ENCODE results near the gene PRDM11. TPM values are rescaled to one million over a fixed set of nuclear protein-coding genes. Genes with fewer than 3 reads are reported as not detected.
"Not testable (repeated sequence)": the region's sequence is repeated elsewhere in the genome, so short reads cannot be mapped to it uniquely, and the experiment has no call there.

Gene PRDM11
- total RNA-seq, 1 experiment from 2014 or later, result 10.7 TPM

DNA sequence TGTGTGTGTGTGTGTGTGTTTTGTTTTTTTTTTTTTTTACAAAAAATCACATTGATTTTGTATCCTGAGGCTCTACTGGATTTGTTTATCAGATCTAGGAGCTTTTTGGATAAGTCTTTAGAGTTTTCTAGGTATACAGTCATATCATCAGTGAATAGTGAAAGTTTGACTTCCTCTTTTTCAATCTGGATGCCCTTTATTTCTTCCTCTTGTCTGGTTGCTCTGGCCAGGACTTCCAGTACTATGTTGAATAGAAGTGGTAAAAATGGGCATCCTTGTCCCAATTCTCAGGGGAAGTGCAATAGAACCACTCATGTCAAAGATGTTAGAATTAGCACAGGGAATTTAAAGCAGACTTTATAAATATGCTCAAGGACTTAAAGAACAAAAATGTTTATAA lies 32.6 kb upstream of the PRDM11 start:
- BruUV-seq (replicated peaks), result no TSS peak
- CTCF ChIA-PET, result no interaction called here
- no peak overlapping the region for H3K4me2 ChIP-seq
- TF ChIP-seq EZH2 (IDR thresholded peaks at IDR 0.05; ENCODE audit: low read depth), result no peak
- TF ChIP-seq, protein P1, sequence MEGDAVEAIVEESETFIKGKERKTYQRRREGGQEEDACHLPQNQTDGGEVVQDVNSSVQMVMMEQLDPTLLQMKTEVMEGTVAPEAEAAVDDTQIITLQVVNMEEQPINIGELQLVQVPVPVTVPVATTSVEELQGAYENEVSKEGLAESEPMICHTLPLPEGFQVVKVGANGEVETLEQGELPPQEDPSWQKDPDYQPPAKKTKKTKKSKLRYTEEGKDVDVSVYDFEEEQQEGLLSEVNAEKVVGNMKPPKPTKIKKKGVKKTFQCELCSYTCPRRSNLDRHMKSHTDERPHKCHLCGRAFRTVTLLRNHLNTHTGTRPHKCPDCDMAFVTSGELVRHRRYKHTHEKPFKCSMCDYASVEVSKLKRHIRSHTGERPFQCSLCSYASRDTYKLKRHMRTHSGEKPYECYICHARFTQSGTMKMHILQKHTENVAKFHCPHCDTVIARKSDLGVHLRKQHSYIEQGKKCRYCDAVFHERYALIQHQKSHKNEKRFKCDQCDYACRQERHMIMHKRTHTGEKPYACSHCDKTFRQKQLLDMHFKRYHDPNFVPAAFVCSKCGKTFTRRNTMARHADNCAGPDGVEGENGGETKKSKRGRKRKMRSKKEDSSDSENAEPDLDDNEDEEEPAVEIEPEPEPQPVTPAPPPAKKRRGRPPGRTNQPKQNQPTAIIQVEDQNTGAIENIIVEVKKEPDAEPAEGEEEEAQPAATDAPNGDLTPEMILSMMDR (conservative IDR thresholded peaks at IDR 0.05), result no peak
- POLR2A ChIA-PET (ENCODE audit: unreplicated experiment), result no interaction called here
- no peaks in the 10 kb centered on the region for H3K27me3 ChIP-seq (ENCODE audit: insufficient read depth, low read depth)
- no peaks in the 10 kb centered on the region for H3K36me3 ChIP-seq (ENCODE audit: low read depth)
- no peaks in the 10 kb centered on the region for H3K9me2 ChIP-seq (ENCODE audit: insufficient read depth)
- DNase-seq, result no peak
- no peaks in the 10 kb centered on the region for H4K20me1 ChIP-seq (ENCODE audit: insufficient read depth)
- intact Hi-C loops (cut with micrococcal nuclease; ENCODE audit: unreplicated experiment), result no loop called here
- peaks cover 6% of the 10 kb centered on the region; the same call in 1 of the 2 replicates for H3K9me3 ChIP-seq (ENCODE audit: insufficient read depth, low read depth)
- no peak overlapping the region for H3K4me3 ChIP-seq
- no peaks in the 10 kb centered on the region for H3F3A ChIP-seq (ENCODE audit: insufficient read depth, low read depth)
- no peaks in the 10 kb centered on the region for H3K79me2 ChIP-seq (ENCODE audit: low read depth)
- no peak overlapping the region for H3K27ac ChIP-seq
- H3K4me1 ChIP-seq (replicated peaks; ENCODE audit: insufficient read depth), result 0 out of 2 replicates have a peak, but pooled peaks cover 10% of the 10 kb centered on the region
- H2AFZ ChIP-seq, result no peak overlapping the region

DNA sequence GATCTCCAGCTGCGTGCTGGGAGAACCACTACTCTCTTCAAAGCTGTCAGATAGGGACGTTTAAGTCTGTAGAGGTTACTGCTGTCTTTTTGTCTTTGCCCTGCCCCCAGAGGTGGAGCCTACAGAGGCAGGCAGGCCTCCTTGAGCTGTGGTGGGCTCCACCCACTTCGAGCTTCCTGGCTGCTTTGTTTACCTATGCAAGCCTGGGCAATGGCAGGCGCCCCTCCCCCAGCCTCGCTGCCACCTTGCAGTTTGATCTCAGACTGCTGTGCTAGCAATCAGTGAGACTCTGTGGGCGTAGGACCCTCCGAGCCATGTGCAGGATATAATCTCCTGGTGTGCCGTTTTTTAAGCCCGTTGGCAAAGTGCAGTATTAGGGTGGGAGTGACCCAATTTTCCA lies 18.6 kb upstream of the PRDM11 start:
- H3K27ac ChIP-seq; H3K9me2 ChIP-seq (ENCODE audit: insufficient read depth); intact Hi-C loops (cut with micrococcal nuclease; ENCODE audit: unreplicated experiment); H3F3A ChIP-seq (ENCODE audit: insufficient read depth, low read depth); H3K9me3 ChIP-seq (ENCODE audit: insufficient read depth, low read depth); H3K79me2 ChIP-seq (ENCODE audit: low read depth); BruUV-seq (replicated peaks); H3K27me3 ChIP-seq (ENCODE audit: insufficient read depth, low read depth); H3K36me3 ChIP-seq (ENCODE audit: low read depth); H4K20me1 ChIP-seq (ENCODE audit: insufficient read depth); CTCF ChIA-PET; H3K4me1 ChIP-seq (replicated peaks; ENCODE audit: insufficient read depth): not testable (repeated sequence)
- Histone ChIP-seq H3K4me3 (peak overlapping the region; percentile 23), H2AFZ (peak overlapping the region; percentile 73), H3K4me2 (peak overlapping the region; percentile 68)
- DNase-seq, result peak in 1 of 2 experiments; percentile 64
- POLR2A ChIA-PET (ENCODE audit: unreplicated experiment), result interaction anchor here (0.6 kb wide), 1 partner anchor 12 kb away, joined by 3 read pairs; no protein-coding TSS in a partner anchor

DNA sequence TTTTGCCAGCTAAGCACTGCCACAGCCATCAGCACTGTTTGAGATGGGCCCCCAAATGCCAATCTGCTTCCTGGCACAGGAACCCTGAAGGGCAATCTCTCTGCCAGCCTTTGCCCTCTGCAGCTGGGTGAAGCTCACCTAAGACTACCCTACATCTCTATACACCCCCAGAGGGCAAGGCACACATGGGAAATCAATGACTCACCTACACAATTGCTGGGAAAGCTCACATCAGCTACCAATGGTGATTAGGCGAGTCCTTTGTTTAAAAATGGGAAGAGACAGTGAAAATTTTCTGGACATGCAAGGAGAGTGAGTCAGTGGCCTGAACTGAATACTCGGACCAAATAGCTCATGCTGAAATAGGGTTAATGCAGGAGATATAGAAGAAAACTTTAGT lies 12.6 kb upstream of the PRDM11 start:
- Histone ChIP-seq H3K9me3 (ENCODE audit: insufficient read depth, low read depth) (no peaks in the 10 kb centered on the region), H3K4me1 (replicated peaks; ENCODE audit: insufficient read depth) (no peaks in the 10 kb centered on the region; the same call in 1 of the 2 replicates), H4K20me1 (ENCODE audit: insufficient read depth) (no peaks in the 10 kb centered on the region), H3K27me3 (ENCODE audit: insufficient read depth, low read depth) (peaks cover 25% of the 10 kb centered on the region), H3K79me2 (ENCODE audit: low read depth) (no peaks in the 10 kb centered on the region), H3K9me2 (ENCODE audit: insufficient read depth) (no peaks in the 10 kb centered on the region), H3K4me3 (no peak overlapping the region), H3K4me2 (no peak overlapping the region), H3F3A (ENCODE audit: insufficient read depth, low read depth) (no peaks in the 10 kb centered on the region), H2AFZ (no peak overlapping the region), H3K36me3 (ENCODE audit: low read depth) (no peaks in the 10 kb centered on the region), H3K27ac (no peak overlapping the region)
- ChIA-PET CTCF (no interaction called here), POLR2A (ENCODE audit: unreplicated experiment) (no interaction called here)
- intact Hi-C loops (cut with micrococcal nuclease; ENCODE audit: unreplicated experiment), result no loop called here
- DNase-seq, result no peak
- TF ChIP-seq, protein P1 (conservative IDR thresholded peaks at IDR 0.05), result no peak
- TF ChIP-seq EZH2 (IDR thresholded peaks at IDR 0.05; ENCODE audit: low read depth), result no peak
- BruUV-seq (replicated peaks), result no TSS peak

DNA sequence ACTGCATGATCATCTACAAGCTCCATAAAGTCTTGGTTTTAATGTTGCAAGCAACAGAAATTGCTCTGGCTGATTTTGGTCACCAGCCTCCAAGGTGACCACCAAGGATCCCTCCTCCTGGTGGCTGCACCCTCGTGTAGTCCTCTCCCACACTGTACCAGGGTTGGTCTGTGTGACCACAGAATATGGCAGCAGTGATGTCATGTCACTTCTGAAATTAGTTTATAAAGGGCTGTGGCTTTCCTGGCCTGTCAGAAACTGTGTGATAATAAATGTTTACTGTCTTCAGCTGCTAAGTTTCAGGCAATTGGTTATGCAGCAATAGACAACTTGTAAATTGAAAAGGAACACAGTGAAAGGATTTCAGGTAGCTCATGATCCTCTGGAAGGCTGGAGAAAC lies 5.3 kb upstream of the PRDM11 start:
- POLR2A ChIA-PET (ENCODE audit: unreplicated experiment), result interaction anchor here (0.6 kb wide), 1 partner anchor 93 kb away, joined by 7 read pairs; no protein-coding TSS in a partner anchor

More for the DNA sequence above, 5.3 kb upstream of the PRDM11 start:
- Histone ChIP-seq H4K20me1 (ENCODE audit: insufficient read depth) (no peaks in the 10 kb centered on the region), H3F3A (ENCODE audit: insufficient read depth, low read depth) (no peaks in the 10 kb centered on the region; the same call in 1 of the 2 replicates), H3K9me2 (ENCODE audit: insufficient read depth) (no peaks in the 10 kb centered on the region), H2AFZ (no peak overlapping the region), H3K79me2 (ENCODE audit: low read depth) (no peaks in the 10 kb centered on the region), H3K9me3 (ENCODE audit: insufficient read depth, low read depth) (no peaks in the 10 kb centered on the region), H3K4me1 (replicated peaks; ENCODE audit: insufficient read depth) (peaks cover 6% of the 10 kb centered on the region; the same call in 1 of the 2 replicates), H3K27ac (no peak overlapping the region), H3K4me2 (no peak overlapping the region), H3K4me3 (no peak overlapping the region), H3K27me3 (ENCODE audit: insufficient read depth, low read depth) (peaks cover 50% of the 10 kb centered on the region), H3K36me3 (ENCODE audit: low read depth) (no peaks in the 10 kb centered on the region)
- CTCF ChIA-PET, result no interaction called here
- BruUV-seq (replicated peaks), result no TSS peak
- DNase-seq, result no peak
- intact Hi-C loops (cut with micrococcal nuclease; ENCODE audit: unreplicated experiment), result no loop called here
- TF ChIP-seq, protein P1 (conservative IDR thresholded peaks at IDR 0.05), result no peak

Measured in PC-9 (cell line).